Epithelial cell of proximal tubule (primary cell): ENCODE measurements around the gene GRP. TPM values are rescaled to one million over a fixed set of nuclear protein-coding genes. Genes with fewer than 3 reads are reported as not detected.

Experiments used
- DNase-seq: peaks from one replicate; pipeline ENCODE4 v3.0.0-alpha.2; 2011; ENCODE audit warnings: low read depth
- H3K4me3 ChIP-seq: 2 replicates; pipeline ENCODE4 v1.5.1; 2011; ENCODE audit warnings: low read depth, mild to moderate bottlenecking, low read length
- CTCF ChIP-seq: conservative IDR thresholded peaks from 2 replicates; pipeline ENCODE4 v1.5.1; 2012; ENCODE audit warnings: low read depth, mild to moderate bottlenecking, low read length
- total RNA-seq: library from RNA; depleted of rRNA; stranded (reverse); fragments of >200 nt; gene quantifications from 2 replicates; pipeline ENCODE4 v1.2.3, GENCODE V29; 2015

GRP gene
- total RNA-seq, 1 donor from 2014 or later: not detected

DNA sequence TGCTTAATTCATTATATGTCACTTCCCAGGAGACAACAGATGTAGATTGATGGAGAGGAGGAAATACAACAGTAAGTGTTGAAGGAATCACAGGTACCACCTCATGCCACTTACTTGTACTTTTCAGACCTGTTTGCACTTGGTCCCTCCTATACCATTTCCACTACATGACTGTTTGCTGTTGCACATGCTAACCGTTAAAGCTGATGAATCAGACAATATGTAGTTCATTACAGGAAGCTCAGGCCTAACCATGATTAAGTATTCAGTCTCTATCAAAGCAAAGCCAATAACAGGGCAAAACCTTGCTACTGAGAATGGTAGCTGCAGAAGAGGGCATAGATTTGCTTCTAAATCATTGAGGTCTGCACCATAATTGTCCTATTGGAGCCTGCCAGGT, 30.2 kb upstream of the GRP start:
- DNase-seq: no peak
- no peak for TF ChIP-seq CTCF
- H3K4me3 ChIP-seq: no peak overlapping the region

DNA sequence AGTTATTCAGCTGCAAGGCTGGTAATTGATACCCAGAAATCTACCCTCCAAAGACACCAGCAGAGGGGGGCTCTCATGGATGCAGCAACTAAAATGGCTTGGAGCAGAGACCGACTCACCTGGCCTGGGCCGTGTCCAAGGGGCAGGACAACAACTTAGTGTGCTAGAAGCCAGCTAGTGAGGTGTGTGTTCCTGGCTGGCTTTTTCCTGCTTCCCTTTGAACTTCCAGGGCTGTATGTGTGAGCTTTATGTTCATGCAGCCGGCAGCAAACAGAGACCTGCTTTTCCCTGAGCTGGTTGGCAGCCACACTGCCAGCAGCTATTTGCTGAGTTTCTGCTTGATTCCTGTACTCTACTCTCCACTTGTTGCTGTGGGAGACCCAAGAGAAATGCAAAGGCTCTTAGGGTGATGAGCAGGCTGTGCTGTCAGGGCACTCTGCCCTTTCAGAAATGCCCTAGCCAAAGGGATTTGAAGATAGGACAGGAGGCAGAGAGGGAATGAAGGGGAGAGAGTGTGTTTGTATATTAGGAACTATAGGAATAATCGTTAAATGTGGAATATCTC, 23.7 kb upstream of the GRP start:
- no peak overlapping the region for H3K4me3 ChIP-seq
- DNase-seq: no peak
- no peak for TF ChIP-seq CTCF

- no peak overlapping the region for H3K4me3 ChIP-seq
- DNase-seq: no peak
- no peak for TF ChIP-seq CTCF
Measured at GRCh38 chr18:59197636-59198035, 22.3 kb upstream of the GRP start.

- H3K4me3 ChIP-seq: no peak overlapping the region
- DNase-seq: no peak
- no peak for TF ChIP-seq CTCF
Measured at GRCh38 chr18:59198215-59198614, 21.7 kb upstream of the GRP start.

DNA sequence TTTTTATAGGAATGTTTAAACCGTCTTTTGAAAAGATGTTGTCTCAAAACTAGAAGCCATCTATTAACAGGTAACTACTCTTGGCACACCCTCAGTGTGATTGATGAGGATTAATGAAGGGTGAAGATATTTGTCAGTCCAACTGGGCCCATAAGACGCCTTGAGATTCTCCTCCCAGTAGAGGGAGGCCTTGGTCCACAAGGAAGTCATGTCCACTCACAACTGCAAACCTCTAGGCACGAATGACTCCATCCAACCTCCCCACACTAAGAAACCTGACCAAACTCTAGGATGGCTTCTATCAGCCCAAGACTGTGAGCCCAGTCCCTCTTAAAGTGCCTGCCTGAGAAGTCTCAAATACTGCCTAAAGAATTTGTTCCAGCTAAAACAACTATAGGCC, 19.2 kb upstream of the GRP start:
- H3K4me3 ChIP-seq: no peak overlapping the region
- DNase-seq: no peak
- TF ChIP-seq CTCF: peak; percentile 32

DNA sequence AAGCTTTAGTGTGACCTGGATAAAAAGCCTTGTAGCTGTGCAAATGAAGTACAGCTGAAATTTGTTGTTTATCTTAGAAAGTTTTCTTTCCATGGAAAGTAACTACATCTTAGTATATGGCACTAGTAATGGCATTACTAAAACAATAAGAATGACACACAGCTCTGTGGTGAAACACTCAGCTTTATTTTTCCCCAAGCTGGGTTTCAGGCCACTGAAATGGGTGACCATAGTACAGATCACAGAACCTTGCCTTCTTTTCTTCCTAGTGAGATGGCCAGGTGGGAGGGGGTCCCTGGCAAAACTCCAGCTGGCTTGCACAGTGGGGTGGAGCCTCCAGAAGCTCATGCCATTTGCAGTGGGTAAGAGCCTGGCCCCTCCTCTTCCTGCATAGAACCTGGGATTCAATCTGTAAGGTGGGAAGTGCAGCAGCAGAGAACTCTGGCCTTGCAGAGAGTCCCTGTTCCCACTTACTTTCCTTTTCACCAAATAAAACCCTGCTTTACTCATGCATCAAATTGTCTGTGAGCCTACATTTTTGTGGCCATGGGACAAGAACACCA, 17.6 kb upstream of the GRP start:
- H3K4me3 ChIP-seq: no peak overlapping the region
- TF ChIP-seq CTCF: no peak
- no peak for DNase-seq

DNA sequence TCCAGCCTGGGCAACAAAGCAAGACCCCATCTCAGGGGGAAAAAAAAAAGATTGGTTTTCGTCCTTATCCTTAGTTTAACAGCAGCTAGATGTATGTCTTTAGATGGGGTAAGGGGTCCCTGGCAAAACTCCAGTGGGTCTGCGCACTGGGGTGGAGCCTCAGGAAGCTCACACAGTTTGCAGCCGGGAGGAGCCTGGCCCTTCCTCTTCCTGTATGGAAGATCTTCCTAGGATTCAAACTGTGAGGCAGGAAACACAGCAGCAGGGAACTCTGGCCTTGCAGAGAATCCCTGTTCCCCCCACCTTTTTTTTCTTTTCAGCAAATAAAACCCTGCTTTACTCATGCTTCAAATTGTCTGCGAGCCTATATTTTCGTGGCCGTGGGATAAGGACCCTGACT, 12.5 kb upstream of the GRP start:
- TF ChIP-seq CTCF: no peak
- no peak overlapping the region for H3K4me3 ChIP-seq
- no peak for DNase-seq
